Fibroblast of skin of scalp (primary cell): ENCODE results near the gene RGS7BP. TPM values are rescaled to one million over a fixed set of nuclear protein-coding genes. Genes with fewer than 3 reads are reported as not detected.

Experiments
- DNase-seq: peaks from one replicate; pipeline ENCODE4 v3.0.0-alpha.2; 2013
- polyA plus RNA-seq, 2 experiments: library from polyadenylated mRNA; unstranded; fragments of 120-200 nt; gene quantifications; one replicate each; pipeline ENCODE4 v1.2.1, GENCODE V29; 2013; ENCODE audit not compliant: insufficient read length in 2 of 2

RGS7BP gene
- 0.05 TPM for polyA plus RNA-seq (2013, experiment 1 of 2; ENCODE audit: insufficient read length)
- polyA plus RNA-seq (2013, experiment 2 of 2; ENCODE audit: insufficient read length): 0.11 TPM

GRCh38 chr5:64505769-64506566 lies at the start of gene RGS7BP:
Gene RGS7BP (plus strand): TSS chr5:64506015. CDS start chr5:64506625, 610 bp downstream.
- peak; percentile 33 for DNase-seq

- no peak for DNase-seq
These were observed 48.0 kb upstream of the RGS7BP start for GRCh38 chr5:64457846-64458245.

GRCh38 chr5:64458948-64459347 lies 46.9 kb upstream of the RGS7BP start:
- no peak for DNase-seq

- DNase-seq: no peak
These were observed 43.4 kb upstream of the RGS7BP start for GRCh38 chr5:64462391-64462790.

GRCh38 chr5:64486163-64486562 lies 19.7 kb upstream of the RGS7BP start:
- no peak for DNase-seq

- no peak for DNase-seq
These were observed 18.5 kb upstream of the RGS7BP start for GRCh38 chr5:64487283-64487682.

GRCh38 chr5:64489857-64490256 lies 16.0 kb upstream of the RGS7BP start:
- no peak for DNase-seq

GRCh38 chr5:64497386-64497785 lies 8.4 kb upstream of the RGS7BP start:
- DNase-seq: peak; percentile 4

- DNase-seq: no peak
These were observed 3.6 kb upstream of the RGS7BP start for GRCh38 chr5:64502196-64502595.

- DNase-seq: no peak
These were observed 900 bp downstream of the RGS7BP start for GRCh38 chr5:64506567-64507263.

- no peak for DNase-seq
These were observed 1.4 kb downstream of the RGS7BP start for GRCh38 chr5:64507264-64507605.

- no peak for DNase-seq
These were observed 4.0 kb downstream of the RGS7BP start for GRCh38 chr5:64509828-64510227.

GRCh38 chr5:64513492-64513891 lies 7.7 kb downstream of the RGS7BP start:
- DNase-seq: no peak

- DNase-seq: no peak
These were observed 8.8 kb downstream of the RGS7BP start for GRCh38 chr5:64514612-64515011.

GRCh38 chr5:64516216-64516615 lies 10.4 kb downstream of the RGS7BP start:
- no peak for DNase-seq

- no peak for DNase-seq
These were observed 13.0 kb downstream of the RGS7BP start for GRCh38 chr5:64518793-64519192.

- DNase-seq: no peak
These were observed 13.4 kb downstream of the RGS7BP start for GRCh38 chr5:64519263-64519662.

GRCh38 chr5:64526734-64527439 lies 21.1 kb downstream of the RGS7BP start:
- no peak for DNase-seq

GRCh38 chr5:64530076-64530475 lies 24.3 kb downstream of the RGS7BP start:
- no peak for DNase-seq

- DNase-seq: no peak
These were observed 26.4 kb downstream of the RGS7BP start for GRCh38 chr5:64532212-64532611.

GRCh38 chr5:64532657-64533056 lies 26.8 kb downstream of the RGS7BP start:
- no peak for DNase-seq

GRCh38 chr5:64534033-64534432 lies 28.2 kb downstream of the RGS7BP start:
- DNase-seq: no peak

GRCh38 chr5:64557911-64558310 lies 52.1 kb downstream of the RGS7BP start:
- DNase-seq: no peak
